GM12878 (cell line): Measurements from ENCODE around the gene NQO1. TPM values are rescaled to one million over a fixed set of nuclear protein-coding genes. Genes with fewer than 3 reads are reported as not detected.

Experiments used
- ATAC-seq: fragments of 200-7000 bp; cut with Tn5 transposase; 3 replicates; pipeline ENCODE4 v1.9.1; 2020; ENCODE audit warnings: mild to moderate bottlenecking, moderate library complexity
- BruUV-seq: library from RNA; stranded (reverse); fragments of 400-500 nt; replicated peaks from 2 replicates; lab custom pipeline; 2021; lab: Mats Ljungman, UMichigan
- CTCF ChIA-PET: fragments of 300-600 bp; sonication (Branson Sonifier 250); formaldehyde crosslinking; extraction: SDS; loops from one replicate; lab custom pipeline; 2021; ENCODE audit warnings: inconsistent platforms; lab: Yijun Ruan, JAX
- POLR2A ChIA-PET: fragments of 350-600 bp; formaldehyde crosslinking; extraction: SDS; loops from one replicate; lab custom pipeline; 2021; ENCODE audit warnings: inconsistent platforms; lab: Charles Lee
- RAD21 ChIA-PET: fragments of 300-600 bp; sonication (Branson Sonifier 250); formaldehyde crosslinking; loops from one replicate; lab custom pipeline; 2023; ENCODE audit warnings: antibody characterized with exemption; ENCODE audit not compliant: unreplicated experiment; lab: Charles Lee
- SMC1A ChIA-PET: fragments of 300-600 bp; sonication (Branson Sonifier 250); formaldehyde crosslinking; loops from one replicate; lab custom pipeline; 2023; ENCODE audit not compliant: unreplicated experiment, uncharacterized antibody; lab: Charles Lee
- DNase-seq: peaks from one replicate; pipeline ENCODE4 v3.0.0-alpha.2; 2011; ENCODE audit warnings: low read depth, low spot score
- FAIRE-seq: peaks from 3 replicates; lab custom pipeline; 2011; peaks lifted over from hg19 to GRCh38; lab: Jason Lieb, UNC
- H2AFZ ChIP-seq: 2 replicates; pipeline ENCODE4 v1.6.0; 2011; ENCODE audit warnings: low read depth, low read length, control low read depth; ENCODE audit not compliant: control insufficient read depth
- H3K27ac ChIP-seq: 2 replicates; pipeline ENCODE4 v1.5.1; 2011; ENCODE audit warnings: control low read depth; ENCODE audit not compliant: control insufficient read depth, insufficient read depth
- H3K27me3 ChIP-seq, 2 experiments: replicated peaks in 1 of 2; 2 replicates each; pipeline versions ENCODE4 v1.6.0 to v1.6.1; 2011; ENCODE audit warnings: low read length in 1 of 2; ENCODE audit not compliant: control insufficient read depth in 2 of 2, insufficient read depth in 2 of 2
- H3K36me3 ChIP-seq, 2 experiments: 2 replicates each; pipeline ENCODE4 v1.5.1; 2011; ENCODE audit warnings: low read length in 1 of 2; ENCODE audit not compliant: control insufficient read depth in 2 of 2, insufficient read depth in 2 of 2
- H3K4me1 ChIP-seq: 2 replicates; pipeline ENCODE4 v1.6.1; 2011; ENCODE audit warnings: mild to moderate bottlenecking, low read length, moderate library complexity, mixed read lengths; ENCODE audit not compliant: control insufficient read depth, insufficient read depth
- H3K4me2 ChIP-seq: 2 replicates; pipeline ENCODE4 v1.6.0; 2011; ENCODE audit warnings: control low read depth; ENCODE audit not compliant: control insufficient read depth, insufficient read depth
- H3K4me3 ChIP-seq: fragments of 200-600 bp; sonication (generic); 2 replicates; pipeline ENCODE4 v1.5.1; 2016
- H3K79me2 ChIP-seq: 2 replicates; pipeline ENCODE4 v1.6.0; 2011; ENCODE audit warnings: low read length; ENCODE audit not compliant: control insufficient read depth, insufficient read depth
- H3K9ac ChIP-seq: 2 replicates; pipeline ENCODE4 v1.8.0; 2011; ENCODE audit warnings: low read length, control low read depth, mixed read lengths; ENCODE audit not compliant: control insufficient read depth, insufficient read depth
- H3K9me3 ChIP-seq: replicated peaks from 3 replicates; pipeline ENCODE4 v1.5.1; 2011; ENCODE audit warnings: mild to moderate bottlenecking, low read length; ENCODE audit not compliant: control insufficient read depth, insufficient read depth
- H4K20me1 ChIP-seq: 2 replicates; pipeline ENCODE4 v1.6.0; 2011; ENCODE audit not compliant: control insufficient read depth, insufficient read depth
- BHLHE40 ChIP-seq, 2 experiments: fragments of 450-650 bp in 1 of 2; IDR thresholded peaks; 2 replicates each; pipeline ENCODE4 v1.6.1; 2011 to 2017; ENCODE audit warnings: low read depth in 2 of 2, borderline replicate concordance in 1 of 2, improper control_type of control experiment in 1 of 2, low read length in 1 of 2, mild to moderate bottlenecking in 1 of 2
- CEBPZ ChIP-seq: fragments of 150-350 bp; IDR thresholded peaks from 2 replicates; pipeline ENCODE4 v1.6.1; 2016; ENCODE audit warnings: low read depth, low read length
- DPF2 ChIP-seq: fragments of 450-650 bp; IDR thresholded peaks from 2 replicates; pipeline ENCODE4 v1.6.1; 2017; ENCODE audit warnings: mild to moderate bottlenecking
- E2F8 ChIP-seq: fragments of 450-650 bp; IDR thresholded peaks from 2 replicates; pipeline ENCODE4 v1.6.1; 2018; ENCODE audit warnings: mild to moderate bottlenecking, low read depth, moderate library complexity; ENCODE audit not compliant: partially characterized antibody
- IKZF2 ChIP-seq, 2 experiments: fragments of 450-650 bp; IDR thresholded peaks; 2 replicates each; pipeline ENCODE4 v1.6.1; 2017; ENCODE audit warnings: mild to moderate bottlenecking in 2 of 2, moderate library complexity in 2 of 2
- MEF2B ChIP-seq: fragments of 450-650 bp; IDR thresholded peaks from 2 replicates; pipeline ENCODE4 v1.6.1; 2018; ENCODE audit warnings: mild to moderate bottlenecking, moderate library complexity; ENCODE audit not compliant: partially characterized antibody, poor library complexity, severe bottlenecking
- NFXL1 ChIP-seq: fragments of 450-650 bp; IDR thresholded peaks from 2 replicates; pipeline ENCODE4 v1.6.1; 2017; ENCODE audit warnings: antibody characterized with exemption, mild to moderate bottlenecking, borderline replicate concordance
- NFYA ChIP-seq: IDR thresholded peaks from 2 replicates; pipeline ENCODE4 v1.6.1; 2011; ENCODE audit warnings: low read depth, mild to moderate bottlenecking, low read length, improper control_type of control experiment, borderline replicate concordance
- NR2C2 ChIP-seq: IDR thresholded peaks from 2 replicates; pipeline ENCODE4 v1.6.1; 2011; ENCODE audit warnings: borderline replicate concordance, low read depth; ENCODE audit not compliant: control insufficient read depth, insufficient read length
- POU2F2 ChIP-seq: IDR thresholded peaks from 3 replicates; pipeline ENCODE4 v1.6.1; 2011; ENCODE audit warnings: low read depth, mild to moderate bottlenecking, low read length, borderline replicate concordance
- SMARCA5 ChIP-seq: fragments of 450-650 bp; IDR thresholded peaks from 2 replicates; pipeline ENCODE4 v1.6.1; 2017; ENCODE audit warnings: mild to moderate bottlenecking
- STAT3 ChIP-seq: IDR thresholded peaks from 2 replicates; pipeline ENCODE4 v1.6.1; 2011; ENCODE audit warnings: low read depth, low read length, improper control_type of control experiment
- SUPT20H ChIP-seq: IDR thresholded peaks from 2 replicates; pipeline ENCODE4 v1.6.1; 2011; ENCODE audit warnings: low read depth, mild to moderate bottlenecking, low read length, moderate library complexity, borderline replicate concordance; ENCODE audit not compliant: control insufficient read depth
- TARDBP ChIP-seq: IDR thresholded peaks from 2 replicates; pipeline ENCODE4 v1.6.1; 2016; ENCODE audit warnings: borderline replicate concordance
- ZNF217 ChIP-seq: fragments of 450-650 bp; IDR thresholded peaks from 2 replicates; pipeline ENCODE4 v1.6.1; 2017; ENCODE audit warnings: antibody characterized with exemption, mild to moderate bottlenecking
- WGBS: methylation state at CpG from one replicate; pipeline ENCODE4 v1.1.6; 2016; ENCODE audit warnings: low lambda C conversion rate; ENCODE audit not compliant: insufficient replicate concordance, insufficient coverage; ENCODE audit errors: missing lambda C conversion rate; 5-methylcytosine and 5-hydroxymethylcytosine counted together
- in situ Hi-C: fragments of 300-500 bp; cut with MboI; formaldehyde crosslinking; loops from 9 replicates; pipeline ENCODE4 v1.14.3; 2018; ENCODE audit warnings: mixed read lengths
- intact Hi-C: fragments of 100-400 bp; cut with micrococcal nuclease; formaldehyde crosslinking; loops from one replicate; pipeline ENCODE4 v1.14.2; 2022; ENCODE audit not compliant: unreplicated experiment
- polyA plus RNA-seq, 11 experiments: library from polyadenylated mRNA; depleted of rRNA in 4 of 11; unstranded in 6 of 11; stranded (reverse) in 5 of 11; fragments of >200 nt; fragmentation: Nextera tagmentation in 4 of 11; fragmentation: Illumina TruSeq in 1 of 11; extraction: Ambion mirVana in 4 of 11; extraction: Trizol in 1 of 11; gene quantifications; 1 replicate in 1 of 11; 2 replicates in 10 of 11; pipeline versions ENCODE4 v1.2.1 to v1.2.3, GENCODE V29; 2011 to 2016; ENCODE audit warnings: inconsistent platforms in 2 of 11, missing spikeins in 2 of 11, low read depth in 1 of 11
- total RNA-seq, 4 experiments: library from RNA; depleted of rRNA in 3 of 4; stranded (reverse); fragments of >200 nt in 3 of 4; fragmentation: Illumina TruSeq in 1 of 4; extraction: Trizol in 1 of 4; gene quantifications; 2 replicates each; pipeline versions ENCODE4 v1.2.1 to v1.2.3, GENCODE V29; 2013 to 2021

The NQO1 gene
- total and polyA plus RNA-seq, 10 of the 15 experiments (the other 5 are each of a cell fraction or from before 2014, with no cell fraction given): 24.6 to 84.9 (median 34.6) TPM

GRCh38 chr16:69775563-69775962, 49.2 kb upstream of the NQO1 start (continued):
- TF ChIP-seq NR2C2 (no peak), SUPT20H (no peak), ZNF217 (no peak), NFXL1 (no peak), CEBPZ (no peak), SMARCA5 (no peak), TARDBP (no peak), MEF2B (no peak)
- TF ChIP-seq, all 136 proteins: peak for 0

DNA sequence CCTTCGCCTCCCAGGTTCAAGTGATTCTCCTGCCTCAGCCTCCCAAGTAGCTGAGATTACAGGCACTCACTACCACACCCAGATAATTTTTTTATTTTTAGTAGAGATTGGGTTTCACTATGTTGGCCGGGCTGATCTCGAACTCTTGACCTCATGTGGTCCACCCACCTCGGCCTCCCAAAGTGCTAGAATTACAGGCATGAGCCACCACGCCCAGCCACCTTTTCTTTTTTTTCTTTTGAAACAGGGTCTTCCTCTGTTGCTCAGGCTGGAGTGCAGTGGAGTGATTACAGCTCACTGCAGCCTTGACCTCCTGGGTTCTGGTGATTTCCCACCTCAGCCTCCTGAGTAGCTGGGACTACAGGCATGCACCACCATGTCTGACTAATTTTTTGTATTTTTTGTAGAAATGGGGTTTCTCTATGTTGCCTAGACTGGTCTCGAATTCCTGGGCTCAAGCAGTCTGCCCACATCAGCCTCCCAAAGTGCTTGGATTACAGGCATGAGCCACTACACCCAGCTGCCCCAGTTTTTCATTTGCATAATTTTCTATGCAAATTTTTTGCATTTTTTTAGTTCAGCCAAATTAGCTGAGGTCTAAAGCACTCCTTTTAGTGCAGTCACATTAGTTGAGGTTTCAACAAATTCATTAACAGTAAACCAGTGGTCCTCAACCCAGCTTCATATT, 47.0 kb upstream of the NQO1 start:
- POLR2A ChIA-PET: no interaction called here

More for the DNA sequence above, 47.0 kb upstream of the NQO1 start:
- BruUV-seq: no TSS peak
- WGBS: 1% methylated on average over 6 of the region's 6 CpGs
- Histone ChIP-seq H2AFZ (no peak overlapping the region), H3K9ac (no peak overlapping the region), H3K36me3 (no peaks in the 10 kb centered on the region; a peak in 1 of 4 replicates), H3K4me2 (peak overlapping the region; percentile 65), H3K9me3 (peaks cover 12% of the 10 kb centered on the region; the same call in 2 of the 3 replicates), H3K79me2 (peaks cover 25% of the 10 kb centered on the region), H3K27ac (no peak overlapping the region), H3K4me3 (no peak overlapping the region), H3K27me3 (no peaks in the 10 kb centered on the region), H4K20me1 (no peaks in the 10 kb centered on the region), H3K4me1 (peaks cover 30% of the 10 kb centered on the region)
- ChIA-PET SMC1A (interaction anchor here (0.9 to 2.9 kb wide), 3 partner anchors 11 to 157 kb away, joined by 3 to 9 read pairs (median 4); partner anchors contain the start of genes NOB1 and WWP2), RAD21 (interaction anchor here (1.0 to 3.3 kb wide), 4 partner anchors 10 to 157 kb away, joined by 3 to 10 read pairs (median 4); partner anchors contain the start of gene WWP2), CTCF (interaction anchor here (1.5 to 3.9 kb wide), 2 partner anchors 19 to 23 kb away, joined by 3 to 25 read pairs; partner anchors contain the start of gene NOB1)
- TF ChIP-seq DPF2 (no peak), STAT3 (no peak), BHLHE40 (IDR thresholded peaks at IDR 0.05; ENCODE audit: borderline replicate concordance in 1 of 2, low read depth in 2 of 2, low read length in 1 of 2) (no peak), E2F8 (no peak), IKZF2 (IDR thresholded peaks at IDR 0.05) (peak in 1 of 2 experiments; percentile 13; a peak in 1 of 4 replicates), NFYA (no peak), POU2F2 (0 out of 3 replicates have a peak, but pooled peaks have one; percentile 56)
- no peak for DNase-seq
- FAIRE-seq: no peak
- intact Hi-C loops (no loop called here), in situ Hi-C loops (no loop called here)
- ATAC-seq: peak; percentile 45
